GM19463 (cell line): ENCODE data around the gene CD96.
A peak's percentile ranks its signal among the peaks of the same experiment; 100 is the strongest.
"Not testable (repeated sequence)": the region's sequence is repeated elsewhere in the genome, so short reads cannot be mapped to it uniquely, and the experiment has no call there.

Experiments
- ATAC-seq: cut with Tn5 transposase; IDR thresholded peaks from one replicate; pipeline ENCODE4 v1.9.1; 2021; ENCODE audit warnings: mild to moderate bottlenecking, moderate library complexity; ENCODE audit not compliant: unreplicated experiment

CD96 gene

DNA sequence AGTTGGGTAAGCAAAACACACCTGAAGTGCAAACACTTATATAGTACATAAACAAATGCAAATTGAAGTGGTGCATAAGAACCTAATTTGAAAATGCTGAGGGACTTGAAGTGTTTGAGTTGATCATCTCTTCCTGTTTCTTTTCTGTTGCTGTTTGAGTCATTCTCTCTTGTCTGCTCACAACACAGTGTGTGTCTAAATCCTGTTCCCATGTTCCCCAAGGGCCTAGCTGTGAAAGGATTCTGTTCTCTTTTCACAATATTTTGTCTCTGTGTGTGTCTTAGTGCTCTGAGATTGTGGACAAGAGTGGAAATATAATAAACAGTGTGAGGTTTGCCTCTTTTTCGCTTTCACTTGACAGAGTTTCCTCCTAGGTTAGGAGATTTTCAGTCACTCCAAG is 6.1 kb downstream of the CD96 start:
- peak; percentile 58 for ATAC-seq

DNA sequence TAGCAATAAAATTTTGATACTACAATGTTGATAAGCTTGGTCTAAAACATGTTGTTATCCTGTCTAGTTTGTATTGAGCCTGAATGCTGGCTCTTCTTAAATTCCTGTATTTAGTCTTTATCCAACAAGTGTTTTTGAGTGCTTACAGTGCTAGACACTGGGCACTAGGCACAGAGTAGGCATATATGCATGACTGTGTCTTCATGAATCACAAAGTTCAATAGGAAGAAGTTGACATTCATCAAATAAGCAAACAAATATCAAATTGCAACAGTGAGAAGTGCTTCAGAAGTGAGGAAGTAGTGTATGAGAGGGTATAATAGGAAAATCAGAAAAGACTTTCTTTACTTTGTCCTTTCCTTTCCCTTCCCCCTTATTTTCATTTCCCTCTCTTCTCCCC is 6.8 kb downstream of the CD96 start:
- no peak for ATAC-seq

GRCh38 chr3:111561902-111562301 is 19.9 kb downstream of the CD96 start:
- not testable (repeated sequence) for ATAC-seq

GRCh38 chr3:111566844-111567243 is 24.8 kb downstream of the CD96 start:
- no peak for ATAC-seq

GRCh38 chr3:111568355-111568754 is 26.4 kb downstream of the CD96 start:
- ATAC-seq = no peak

- no peak for ATAC-seq
Observed at GRCh38 chr3:111568911-111569310, 26.9 kb downstream of the CD96 start.

DNA sequence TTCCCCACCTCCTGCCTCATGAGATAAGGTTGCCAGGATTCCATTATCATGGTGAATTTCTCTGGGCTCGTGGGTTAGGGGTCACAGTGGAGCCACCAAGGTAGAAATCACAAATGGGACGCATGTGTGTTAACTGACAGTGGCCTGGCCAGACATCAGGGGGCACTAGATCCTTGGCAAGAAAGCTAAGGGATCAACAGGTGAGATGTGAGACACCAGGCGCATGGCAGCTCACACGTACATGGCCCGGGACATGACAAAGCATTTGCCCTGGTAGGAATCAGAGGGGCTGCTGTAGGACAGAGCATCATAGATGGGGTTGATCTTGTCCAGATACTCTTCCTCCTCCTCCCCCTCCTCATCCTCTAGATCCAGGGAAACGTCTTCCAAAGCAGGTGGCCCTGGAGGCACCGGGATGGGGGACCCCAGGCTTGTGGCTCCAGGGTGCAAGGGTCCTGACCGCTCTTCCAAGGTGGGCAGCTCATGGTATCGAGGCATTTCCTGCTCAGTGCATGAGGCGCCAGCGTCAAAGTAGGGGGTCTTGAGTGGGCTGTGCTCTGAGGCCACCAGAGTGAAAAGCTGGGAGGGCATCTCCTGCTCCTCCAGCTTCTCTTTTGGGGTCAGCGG is 28.5 kb downstream of the CD96 start:
- no peak for ATAC-seq

GRCh38 chr3:111571282-111571681 is 29.3 kb downstream of the CD96 start:
- ATAC-seq = no peak

DNA sequence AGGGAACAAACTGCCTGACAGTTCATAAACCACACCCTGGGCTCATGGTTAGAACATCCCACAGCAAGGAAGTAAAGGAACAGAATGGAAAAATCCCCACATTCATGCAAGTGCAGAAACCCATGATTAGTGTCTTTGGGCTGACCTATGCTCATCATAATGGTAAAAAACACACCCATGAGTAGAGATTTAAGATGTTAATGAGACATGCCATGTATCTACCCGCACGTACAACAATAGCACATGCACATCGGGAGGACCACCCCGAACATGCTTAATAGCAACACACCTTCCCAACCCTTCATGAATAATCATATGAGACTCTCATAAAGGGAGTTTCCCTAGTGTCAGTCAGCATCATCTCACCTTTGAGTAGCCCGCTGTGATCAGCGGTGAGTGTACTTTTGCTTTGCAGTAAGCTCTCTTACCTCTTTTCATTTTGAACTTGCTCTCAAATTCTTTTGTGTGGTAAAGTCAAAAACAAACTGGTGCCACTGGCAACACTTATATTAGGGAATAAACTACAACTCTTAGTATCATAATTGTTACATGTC is 30.0 kb downstream of the CD96 start:
- ATAC-seq = no peak

GRCh38 chr3:111577113-111577512 is 35.1 kb downstream of the CD96 start:
- no peak for ATAC-seq

DNA sequence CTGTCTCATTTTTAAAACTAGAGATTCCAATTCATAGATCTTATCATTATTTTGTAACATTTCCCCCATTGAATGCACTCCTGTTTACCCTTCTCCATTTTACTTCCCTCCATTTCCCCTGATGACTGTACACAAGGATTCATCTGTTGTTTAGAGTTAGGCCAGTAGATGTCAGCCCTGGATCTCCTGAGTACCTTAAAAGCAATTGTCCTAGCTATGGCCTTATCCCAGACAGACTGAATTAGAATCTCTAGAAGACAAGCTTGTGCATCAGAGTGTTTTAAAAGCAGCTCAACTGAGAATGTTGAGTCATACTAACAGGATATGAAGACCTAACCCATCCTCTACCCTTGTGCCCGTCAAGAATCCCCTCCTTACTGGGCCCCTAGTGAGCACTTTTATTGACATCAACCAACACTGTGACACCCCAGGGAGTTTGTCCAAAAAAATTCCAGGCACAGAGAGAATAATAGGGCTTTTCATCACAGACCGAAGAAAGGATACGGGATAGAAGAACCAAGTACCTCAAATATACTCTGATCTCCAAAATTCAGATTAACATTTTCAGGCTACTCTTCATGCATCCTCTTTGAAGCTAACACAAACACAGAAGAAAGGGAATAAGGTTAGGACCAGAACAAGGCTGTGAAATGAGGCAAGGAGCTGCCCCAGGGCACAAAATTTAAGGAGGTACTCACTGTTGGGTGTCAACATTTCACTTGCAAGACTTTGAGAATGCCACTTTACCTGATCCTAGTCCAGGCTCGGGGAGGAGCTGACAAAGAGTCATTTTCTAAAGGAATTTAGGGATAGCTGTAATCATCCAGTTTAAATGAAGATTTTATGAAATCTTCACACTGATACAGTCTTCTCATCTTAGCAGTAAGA is 36.0 kb downstream of the CD96 start:
- ATAC-seq = peak; percentile 94

DNA sequence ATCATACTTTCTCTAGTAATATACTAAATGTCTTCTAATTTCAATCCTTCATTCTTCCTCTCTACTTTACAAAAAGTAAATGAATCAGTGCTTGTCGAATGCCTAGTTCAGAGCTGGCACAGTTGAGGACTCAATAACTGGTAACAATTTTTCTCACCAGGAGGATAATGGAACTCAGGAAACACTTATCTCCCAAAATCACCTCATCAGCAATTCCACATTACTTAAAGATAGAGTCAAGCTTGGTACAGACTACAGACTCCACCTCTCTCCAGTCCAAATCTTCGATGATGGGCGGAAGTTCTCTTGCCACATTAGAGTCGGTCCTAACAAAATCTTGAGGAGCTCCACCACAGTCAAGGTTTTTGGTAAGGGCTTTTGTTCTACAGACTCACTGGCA is 36.9 kb downstream of the CD96 start:
- no peak for ATAC-seq

DNA sequence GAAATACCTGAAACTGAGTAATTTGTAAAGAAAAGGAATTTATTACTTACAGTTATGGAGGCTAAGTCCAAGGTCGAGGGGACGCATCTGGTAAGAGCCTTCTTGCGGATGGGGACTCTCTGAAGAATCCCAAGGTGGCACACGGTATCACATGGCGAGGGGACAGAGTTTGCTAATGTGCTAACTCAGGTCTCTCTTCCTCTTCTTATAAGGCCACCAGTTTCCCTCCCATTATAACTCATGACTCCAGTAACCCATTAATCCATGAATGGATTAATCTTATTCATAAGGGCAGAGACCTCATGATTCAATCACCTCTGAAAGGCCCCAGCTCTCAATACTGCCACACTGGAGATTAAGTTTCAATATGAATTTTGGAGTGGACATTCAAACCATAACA is 37.5 kb downstream of the CD96 start:
- ATAC-seq = no peak

DNA sequence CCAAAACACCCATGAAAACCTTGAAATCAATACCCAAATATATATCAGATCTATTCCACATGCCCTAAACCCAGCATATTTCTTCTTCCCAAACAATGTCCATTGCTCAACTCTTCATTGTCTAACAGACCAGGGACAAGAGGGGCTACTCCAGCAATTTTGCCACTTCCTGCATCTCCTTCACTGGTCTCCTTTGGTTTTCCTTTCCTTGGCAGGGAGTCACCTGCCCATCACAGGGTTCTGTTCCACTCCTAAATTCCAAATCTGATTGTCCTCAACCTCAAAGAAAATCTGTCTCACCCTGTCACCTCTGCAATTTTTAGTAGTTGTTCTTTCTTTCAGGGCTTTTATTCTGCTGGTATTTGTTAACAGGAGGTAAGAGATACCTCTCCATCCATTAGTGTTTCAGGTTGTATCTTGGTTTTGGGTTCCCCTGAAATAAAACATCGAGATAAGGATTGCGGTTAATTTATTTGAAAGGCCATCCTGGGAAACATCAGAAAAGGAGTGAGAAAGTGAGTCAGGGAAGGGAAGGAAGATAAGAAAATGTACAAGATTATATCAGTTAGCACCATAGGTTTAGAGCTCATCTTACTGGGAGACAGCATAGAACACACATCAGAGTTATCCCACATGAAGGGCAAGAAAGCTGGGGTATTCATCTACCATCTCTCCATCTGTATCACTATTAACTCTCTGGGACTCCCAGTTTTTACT is 39.6 kb downstream of the CD96 start:
- no peak for ATAC-seq

- ATAC-seq = no peak
Observed at GRCh38 chr3:111582120-111582474, 40.1 kb downstream of the CD96 start.

DNA sequence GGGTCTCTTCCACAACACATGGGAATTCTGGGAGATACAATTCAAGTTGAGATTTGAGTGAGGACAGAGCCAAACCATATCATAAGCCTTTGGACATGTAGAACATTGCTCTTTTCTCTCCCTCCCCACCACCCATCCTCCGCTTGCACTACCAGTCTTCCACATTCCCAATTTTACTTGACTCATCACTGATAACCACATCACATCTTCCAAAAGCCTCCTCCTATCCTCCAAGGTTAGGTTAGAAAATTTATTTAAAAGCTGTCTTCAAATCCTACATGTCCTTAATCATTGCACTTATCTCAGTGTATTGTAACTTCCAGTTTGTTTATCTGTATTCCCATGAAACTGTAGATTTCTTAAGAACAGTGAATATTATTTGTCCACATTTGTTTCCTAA is 42.7 kb downstream of the CD96 start:
- ATAC-seq = no peak

GRCh38 chr3:111585217-111585616 is 43.2 kb downstream of the CD96 start:
- ATAC-seq = no peak

DNA sequence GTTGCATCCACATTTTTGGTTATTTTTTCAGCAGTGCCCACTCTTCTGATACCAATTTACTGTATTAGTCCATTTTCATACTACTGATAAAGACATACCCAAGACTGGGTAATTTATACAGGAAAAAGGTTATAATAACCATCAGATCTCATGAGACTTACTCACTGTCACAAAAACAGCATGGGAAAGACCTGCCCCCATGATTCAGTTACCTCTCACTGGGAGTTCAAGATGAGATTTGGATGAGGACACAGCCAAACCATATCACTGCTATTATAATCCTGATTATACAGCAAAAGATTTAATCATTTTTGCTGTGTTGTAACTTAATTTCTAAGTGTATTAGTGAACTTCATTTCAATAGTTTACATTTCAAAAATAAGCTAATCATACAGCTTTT is 46.5 kb downstream of the CD96 start:
- no peak for ATAC-seq

DNA sequence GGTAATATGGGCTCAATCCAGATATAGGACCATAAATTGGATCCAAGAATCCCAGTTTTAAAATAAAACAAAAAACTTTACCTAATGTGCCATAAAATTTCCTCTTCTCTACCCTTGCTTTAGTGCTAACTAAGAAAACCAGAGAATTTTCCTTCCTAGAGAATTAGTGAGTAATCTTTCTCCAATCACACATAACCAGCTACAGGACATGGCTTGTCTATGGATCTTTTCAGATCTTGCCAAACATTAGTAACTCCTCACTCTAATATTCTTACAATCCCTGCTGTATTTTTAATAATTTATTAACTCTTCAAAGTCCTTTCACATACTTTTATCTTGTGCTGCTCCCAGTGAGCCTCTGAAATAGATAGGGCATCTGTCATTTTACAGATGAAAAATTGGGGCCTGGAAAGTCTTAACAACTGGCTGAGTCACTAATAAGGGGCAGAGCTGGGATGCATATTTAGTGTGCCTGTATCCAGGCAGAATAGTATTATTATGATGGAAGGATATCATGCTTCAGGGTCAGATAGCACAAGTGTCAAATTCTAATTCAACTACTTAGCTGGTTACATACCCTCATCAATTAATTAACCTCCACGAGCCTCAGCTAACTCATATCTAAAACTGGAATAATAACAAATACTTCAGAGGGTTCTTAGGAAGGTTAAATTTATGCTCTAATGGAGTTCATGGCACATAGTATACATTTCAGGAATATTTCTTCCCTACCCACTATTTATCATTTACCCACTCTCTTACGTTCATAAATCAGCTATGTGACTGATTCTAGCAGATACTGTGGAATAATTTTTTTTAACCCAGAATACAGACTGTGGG is 47.5 kb downstream of the CD96 start:
- no peak for ATAC-seq

DNA sequence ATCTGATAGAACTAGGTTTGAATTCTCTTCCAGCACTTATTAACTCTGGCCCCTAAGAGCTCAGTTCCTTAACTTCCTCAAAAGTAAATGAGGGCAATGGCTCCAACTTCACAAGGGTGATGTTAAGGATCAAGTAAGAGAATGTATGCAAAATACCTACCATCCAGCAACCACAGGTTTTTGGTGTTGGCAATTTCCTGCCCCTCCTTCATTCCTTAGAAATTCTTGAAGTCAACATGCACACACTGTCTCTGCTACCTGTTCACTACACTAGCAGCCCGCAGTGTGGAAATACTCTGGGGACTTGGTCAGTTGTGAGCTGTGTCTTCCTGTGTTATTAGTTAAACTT is 48.1 kb downstream of the CD96 start:
- no peak for ATAC-seq

DNA sequence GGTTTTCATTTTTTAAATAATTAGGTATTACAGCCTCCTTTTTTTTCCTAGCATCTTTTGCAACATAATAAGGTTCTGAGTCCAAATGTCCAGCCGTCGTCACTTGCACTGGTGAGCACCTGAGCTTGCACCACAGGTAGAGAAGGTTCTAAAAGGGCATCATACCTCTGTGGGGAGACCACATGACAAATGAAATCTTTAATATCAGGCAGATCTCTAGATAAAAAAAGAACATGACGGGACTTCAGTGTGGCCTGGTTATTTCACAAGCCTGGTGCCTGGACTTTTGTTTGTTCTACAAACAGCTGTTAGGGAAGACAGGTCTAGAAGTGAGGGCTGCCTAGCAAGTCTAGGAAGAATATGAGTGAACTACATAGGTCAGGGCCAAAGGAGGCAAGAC is 49.6 kb downstream of the CD96 start:
- no peak for ATAC-seq
